ENCODE measurements around the gene MMD. TPM values are rescaled to one million over a fixed set of nuclear protein-coding genes. Genes with fewer than 3 reads are reported as not detected.
A peak's percentile ranks its signal among the peaks of the same experiment; 100 is the strongest.

Gene MMD
- total and polyA plus RNA-seq, 2 experiments from 2014 or later, result 65.3 to 85.0 TPM

DNA sequence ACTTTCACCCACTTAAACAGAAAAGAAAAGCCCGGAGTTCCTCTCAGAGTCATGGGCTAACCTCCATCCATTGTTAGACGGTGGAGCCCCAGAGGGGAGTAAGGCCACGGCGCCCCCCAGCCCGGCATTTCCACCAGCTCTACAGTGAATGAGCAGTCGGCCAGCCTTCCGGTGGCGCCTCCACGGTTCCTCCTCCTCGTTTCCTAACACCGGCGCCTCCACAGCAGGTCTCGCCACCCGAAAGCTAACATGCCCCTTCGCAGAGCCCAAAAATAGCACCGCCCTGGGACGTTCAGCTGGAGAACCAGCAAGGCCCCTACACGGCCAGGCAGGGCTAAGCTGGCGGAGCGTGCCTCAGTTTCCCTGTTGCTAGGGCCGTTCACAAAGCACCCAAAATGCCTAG, 858 bp downstream of the MMD start:
- Histone ChIP-seq H3K9me3 (ENCODE audit: low read depth) (no peaks in the 10 kb centered on the region), H3K27ac (peak overlapping the region; percentile 88), H3K4me3 (peak overlapping the region; percentile 85), H3K4me1 (ENCODE audit: low read depth) (peaks cover 20% of the 10 kb centered on the region), H3K36me3 (no peaks in the 10 kb centered on the region), H3K27me3 (no peaks in the 10 kb centered on the region)
- DNase-seq (ENCODE audit: low read depth in 1 of 2, low spot score in 1 of 2), result peak; percentile 49 to 62
- TF ChIP-seq, protein P1, sequence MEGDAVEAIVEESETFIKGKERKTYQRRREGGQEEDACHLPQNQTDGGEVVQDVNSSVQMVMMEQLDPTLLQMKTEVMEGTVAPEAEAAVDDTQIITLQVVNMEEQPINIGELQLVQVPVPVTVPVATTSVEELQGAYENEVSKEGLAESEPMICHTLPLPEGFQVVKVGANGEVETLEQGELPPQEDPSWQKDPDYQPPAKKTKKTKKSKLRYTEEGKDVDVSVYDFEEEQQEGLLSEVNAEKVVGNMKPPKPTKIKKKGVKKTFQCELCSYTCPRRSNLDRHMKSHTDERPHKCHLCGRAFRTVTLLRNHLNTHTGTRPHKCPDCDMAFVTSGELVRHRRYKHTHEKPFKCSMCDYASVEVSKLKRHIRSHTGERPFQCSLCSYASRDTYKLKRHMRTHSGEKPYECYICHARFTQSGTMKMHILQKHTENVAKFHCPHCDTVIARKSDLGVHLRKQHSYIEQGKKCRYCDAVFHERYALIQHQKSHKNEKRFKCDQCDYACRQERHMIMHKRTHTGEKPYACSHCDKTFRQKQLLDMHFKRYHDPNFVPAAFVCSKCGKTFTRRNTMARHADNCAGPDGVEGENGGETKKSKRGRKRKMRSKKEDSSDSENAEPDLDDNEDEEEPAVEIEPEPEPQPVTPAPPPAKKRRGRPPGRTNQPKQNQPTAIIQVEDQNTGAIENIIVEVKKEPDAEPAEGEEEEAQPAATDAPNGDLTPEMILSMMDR (IDR thresholded peaks at IDR 0.05; ENCODE audit: low read depth, low read length), result no peak

DNA sequence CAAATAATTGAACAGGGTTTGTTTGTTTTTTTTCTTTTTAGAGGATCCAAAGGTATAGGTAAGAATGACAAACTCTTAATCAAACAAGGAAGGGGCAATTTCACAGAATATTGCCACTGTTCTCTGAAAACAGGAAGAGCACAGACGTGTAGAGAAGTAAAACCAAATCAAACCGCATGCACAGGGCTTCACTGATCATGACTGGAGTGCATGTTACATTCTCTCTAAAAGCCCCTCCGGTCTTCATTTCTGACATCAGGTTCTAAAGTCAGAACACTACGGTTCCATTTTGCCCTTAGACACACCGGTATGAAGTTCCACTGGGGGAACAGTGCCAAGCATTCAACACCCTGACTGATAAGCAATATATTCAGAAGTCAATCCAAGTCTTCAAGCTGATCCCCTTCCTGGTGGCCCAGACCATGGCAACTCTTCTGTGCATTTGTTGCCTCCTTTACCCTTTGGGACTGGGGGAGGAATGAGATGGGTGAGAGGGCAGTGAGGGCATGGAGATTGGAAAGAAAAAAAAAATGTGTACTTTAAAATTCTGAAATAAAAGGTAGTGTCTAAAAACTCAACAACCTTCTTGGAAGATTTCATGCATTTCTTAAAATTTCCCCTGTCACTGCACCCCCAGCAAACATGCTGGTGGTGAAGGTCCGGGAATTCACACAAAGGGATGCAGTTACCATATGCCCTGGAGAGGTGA, 1.4 kb downstream of the MMD start:
- H3K27ac ChIP-seq, result peak overlapping the region; percentile 88

DNA sequence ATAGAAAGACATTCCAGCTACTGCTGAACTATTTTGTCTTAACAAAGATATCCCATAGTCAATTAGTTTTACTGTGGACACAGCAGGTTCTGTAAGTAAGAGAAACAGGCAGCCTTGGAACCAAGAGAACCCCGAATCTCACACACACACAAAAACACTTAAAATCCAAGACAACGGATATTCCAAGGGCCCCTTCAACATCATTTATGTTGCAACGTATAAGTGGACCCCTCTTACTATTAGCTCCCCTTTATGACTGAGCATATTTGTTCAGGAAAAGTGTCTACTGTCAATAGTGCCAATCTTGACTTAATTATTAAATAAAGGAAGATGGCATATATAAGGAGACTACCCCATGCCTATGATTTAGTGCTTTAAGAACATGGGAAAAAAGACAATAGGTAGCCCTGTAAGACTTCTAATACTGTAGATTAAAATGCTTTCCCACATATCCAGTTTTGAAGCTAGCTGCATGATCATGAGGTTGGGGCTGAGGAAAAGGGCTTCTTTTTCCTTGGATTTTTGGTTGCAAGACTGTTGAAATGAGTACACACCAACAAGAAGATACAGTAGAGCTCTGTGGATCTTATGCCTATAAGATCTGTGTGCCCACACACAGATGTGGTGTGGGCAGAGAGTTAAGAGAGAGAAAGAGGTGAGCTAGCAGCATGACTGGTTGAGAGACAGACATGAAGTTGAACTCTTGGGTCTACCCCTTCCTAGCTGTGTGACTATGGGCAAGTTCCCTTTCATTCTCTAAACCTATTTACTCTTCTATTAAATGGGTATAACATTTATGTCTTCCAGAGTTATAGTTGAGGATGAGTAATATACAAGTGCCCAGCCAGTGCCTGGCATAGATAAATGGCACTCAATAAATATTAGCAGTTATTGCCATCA, 3.0 kb downstream of the MMD start:
- no peak for DNase-seq (ENCODE audit: low read depth in 1 of 2, low spot score in 1 of 2)
- H3K36me3 ChIP-seq, result peaks cover 3% of the 10 kb centered on the region
- H3K27me3 ChIP-seq, result no peaks in the 10 kb centered on the region
- H3K27ac ChIP-seq, result peak overlapping the region; percentile 87
- H3K4me1 ChIP-seq (ENCODE audit: low read depth), result peaks cover 31% of the 10 kb centered on the region
- no peak overlapping the region for H3K4me3 ChIP-seq
- no peaks in the 10 kb centered on the region for H3K9me3 ChIP-seq (ENCODE audit: low read depth)
- TF ChIP-seq, protein P1 (IDR thresholded peaks at IDR 0.05; ENCODE audit: low read depth, low read length), result no peak

More for the DNA sequence above, 1.4 kb downstream of the MMD start:
- Histone ChIP-seq H3K4me3 (peak overlapping the region; percentile 85), H3K27me3 (no peaks in the 10 kb centered on the region), H3K9me3 (ENCODE audit: low read depth) (no peaks in the 10 kb centered on the region), H3K36me3 (no peaks in the 10 kb centered on the region), H3K4me1 (ENCODE audit: low read depth) (peaks cover 26% of the 10 kb centered on the region)
- TF ChIP-seq, protein P1 (IDR thresholded peaks at IDR 0.05; ENCODE audit: low read depth, low read length), result no peak
- no peak for DNase-seq (ENCODE audit: low read depth in 1 of 2, low spot score in 1 of 2)

DNA sequence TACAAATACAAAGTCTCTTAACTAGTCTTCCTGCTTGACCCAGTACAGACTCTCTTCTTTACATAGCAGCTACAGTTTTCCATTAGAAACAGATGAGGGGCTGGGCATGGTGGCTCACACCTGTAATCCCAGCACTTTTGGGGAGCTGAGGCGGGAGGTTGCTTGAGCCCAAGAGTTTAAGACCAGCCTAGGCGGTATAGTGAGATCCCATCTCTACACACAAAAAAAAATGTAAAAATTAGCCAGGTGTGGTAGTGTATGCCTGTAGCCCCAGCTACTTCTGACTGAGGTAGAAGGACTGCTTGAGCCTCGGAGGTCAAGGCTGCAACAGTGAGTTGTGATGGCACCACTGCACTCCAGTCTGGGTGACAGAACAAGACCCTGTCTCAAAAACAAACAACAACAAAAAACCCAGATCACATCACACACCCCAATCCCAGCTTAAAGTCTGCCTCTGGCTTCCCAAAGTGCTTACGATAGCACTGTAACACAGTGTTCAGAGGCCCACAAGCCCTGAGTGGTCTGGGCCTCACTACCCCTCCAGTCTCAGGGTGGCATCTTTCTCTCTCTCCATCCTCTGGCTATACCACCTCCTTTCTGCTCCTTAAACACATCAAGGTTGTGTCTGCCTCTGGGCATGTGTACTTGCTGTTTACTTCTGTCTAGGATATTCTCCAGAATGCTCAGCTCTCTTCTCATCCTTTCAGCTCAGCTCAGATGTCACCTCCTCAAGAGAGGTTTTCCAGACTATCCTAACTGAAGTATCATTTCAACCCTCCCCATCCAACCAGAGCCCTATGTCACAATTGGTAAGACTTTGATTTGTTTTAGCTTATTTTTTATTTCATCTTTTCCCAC, 4.0 kb downstream of the MMD start:
- DNase-seq (ENCODE audit: low read depth in 1 of 2, low spot score in 1 of 2), result no peak
- Histone ChIP-seq H3K4me3 (no peak overlapping the region), H3K27ac (peak overlapping the region; percentile 87), H3K4me1 (ENCODE audit: low read depth) (peaks cover 26% of the 10 kb centered on the region), H3K9me3 (ENCODE audit: low read depth) (no peaks in the 10 kb centered on the region), H3K27me3 (no peaks in the 10 kb centered on the region), H3K36me3 (peaks cover 13% of the 10 kb centered on the region)
- TF ChIP-seq, protein P1 (IDR thresholded peaks at IDR 0.05; ENCODE audit: low read depth, low read length), result no peak

DNA sequence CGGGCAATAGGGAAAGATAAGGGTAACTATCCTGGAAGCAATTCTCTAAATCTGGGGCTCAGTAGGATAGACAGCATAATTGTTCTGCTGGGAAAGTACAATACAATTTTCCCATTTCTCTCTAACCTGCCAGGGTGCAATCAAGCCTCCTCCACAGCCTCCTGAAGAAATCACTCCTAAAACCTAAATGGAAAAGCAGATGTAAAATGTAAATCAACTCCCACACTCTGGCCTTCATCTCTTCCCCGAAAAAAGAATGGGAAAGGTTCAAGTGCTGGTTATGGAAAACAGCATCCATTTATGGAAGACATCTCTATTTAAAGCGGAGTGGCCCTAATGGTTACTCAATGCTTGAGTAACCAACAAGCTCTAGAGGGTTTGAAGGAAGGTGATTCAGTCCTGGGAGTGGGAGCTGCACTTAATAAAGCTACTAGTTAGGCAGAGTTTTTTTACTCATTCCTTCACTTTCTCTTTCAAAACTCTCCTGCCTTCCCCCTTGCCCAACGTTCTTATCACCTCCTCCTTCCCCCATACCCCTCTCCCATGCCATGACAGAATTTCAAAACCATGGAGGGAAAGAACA, 5.1 kb downstream of the MMD start:
- H3K4me3 ChIP-seq, result peak overlapping the region; percentile 2
- peaks cover 22% of the 10 kb centered on the region for H3K36me3 ChIP-seq
- H3K27me3 ChIP-seq, result no peaks in the 10 kb centered on the region
- peak overlapping the region; percentile 87 for H3K27ac ChIP-seq
- no peaks in the 10 kb centered on the region for H3K9me3 ChIP-seq (ENCODE audit: low read depth)
- TF ChIP-seq, protein P1 (IDR thresholded peaks at IDR 0.05; ENCODE audit: low read depth, low read length), result no peak
- DNase-seq (ENCODE audit: low read depth in 1 of 2, low spot score in 1 of 2), result peak; percentile 20 to 84
- H3K4me1 ChIP-seq (ENCODE audit: low read depth), result peaks cover 24% of the 10 kb centered on the region

Data from cardiac muscle cell (in vitro differentiated cells and primary cell).